GM21619 (cell line): ENCODE data around the gene RAB11FIP3.
"Not testable (repeated sequence)": the region's sequence is repeated elsewhere in the genome, so short reads cannot be mapped to it uniquely, and the experiment has no call there.

ENCODE experiments used
- ATAC-seq: cut with Tn5 transposase; IDR thresholded peaks from one replicate; pipeline ENCODE4 v1.9.1; 2021; ENCODE audit not compliant: unreplicated experiment

RAB11FIP3 gene

GRCh38 chr16:392450-393030 is 32.9 kb upstream of the RAB11FIP3 start:
- ATAC-seq, result no peak

GRCh38 chr16:396199-396598 is 29.2 kb upstream of the RAB11FIP3 start:
- no peak for ATAC-seq

GRCh38 chr16:396605-397004 is 28.8 kb upstream of the RAB11FIP3 start:
- ATAC-seq, result no peak

GRCh38 chr16:397135-397661 is 28.3 kb upstream of the RAB11FIP3 start, which contains the start of gene NME4:
NME4 (plus strand) TSS chr16:397199; CDS start chr16:397223, 24 bp downstream.
- no peak for ATAC-seq

GRCh38 chr16:397736-398332 is 27.6 kb upstream of the RAB11FIP3 start:
- ATAC-seq, result no peak

DNA sequence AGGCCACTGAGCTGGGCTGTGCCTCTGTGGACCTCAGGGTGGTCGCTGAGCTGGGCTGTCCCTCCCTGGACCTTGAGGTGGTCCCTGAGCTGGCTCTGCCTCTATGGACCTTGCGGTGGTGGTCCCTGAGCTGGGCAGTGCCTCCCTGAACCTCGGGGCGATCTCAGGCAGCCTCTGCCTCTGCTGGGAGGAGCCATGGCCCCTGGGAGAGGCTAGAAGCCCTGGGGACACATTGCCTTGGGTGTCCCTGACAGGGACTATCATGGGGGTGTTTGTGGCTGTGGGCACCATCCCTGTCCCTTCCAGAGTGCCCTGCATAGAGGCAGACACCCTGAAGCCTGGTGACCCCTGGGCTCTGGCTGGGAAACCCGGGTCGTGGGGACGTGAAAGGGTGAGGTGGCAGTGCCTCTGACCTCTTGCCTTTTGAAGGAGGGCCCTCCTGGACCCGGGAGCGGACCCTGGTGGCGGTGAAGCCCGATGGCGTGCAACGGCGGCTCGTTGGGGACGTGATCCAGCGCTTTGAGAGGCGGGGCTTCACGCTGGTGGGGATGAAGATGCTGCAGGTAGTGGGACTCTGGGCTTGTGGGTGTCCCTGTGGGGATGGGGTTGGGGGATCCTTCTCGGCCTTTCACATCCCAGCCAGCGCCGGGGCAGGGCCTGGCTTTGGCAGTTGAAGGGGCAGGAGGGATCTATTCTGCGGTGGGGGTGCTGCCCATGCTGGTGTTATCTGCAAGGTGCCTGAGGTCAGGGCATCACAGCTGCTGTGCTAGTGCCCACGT is 26.7 kb upstream of the RAB11FIP3 start:
- ATAC-seq, result no peak

GRCh38 chr16:399340-400019 is 26.0 kb upstream of the RAB11FIP3 start:
- no peak for ATAC-seq

DNA sequence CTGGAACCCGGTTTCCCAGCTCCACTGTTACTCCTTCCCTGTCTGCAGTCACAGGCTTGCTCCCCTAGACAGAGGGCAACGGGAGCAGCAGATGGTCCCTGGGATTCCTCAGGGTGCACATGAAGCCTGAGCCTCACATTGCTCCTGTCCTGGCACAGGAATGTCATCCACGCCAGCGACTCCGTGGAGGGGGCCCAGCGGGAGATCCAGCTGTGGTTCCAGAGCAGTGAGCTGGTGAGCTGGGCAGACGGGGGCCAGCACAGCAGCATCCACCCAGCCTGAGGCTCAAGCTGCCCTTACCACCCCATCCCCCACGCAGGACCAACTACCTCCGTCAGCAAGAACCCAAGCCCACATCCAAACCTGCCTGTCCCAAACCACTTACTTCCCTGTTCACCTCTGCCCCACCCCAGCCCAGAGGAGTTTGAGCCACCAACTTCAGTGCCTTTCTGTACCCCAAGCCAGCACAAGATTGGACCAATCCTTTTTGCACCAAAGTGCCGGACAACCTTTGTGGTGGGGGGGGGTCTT is 25.3 kb upstream of the RAB11FIP3 start:
- no peak for ATAC-seq

DNA sequence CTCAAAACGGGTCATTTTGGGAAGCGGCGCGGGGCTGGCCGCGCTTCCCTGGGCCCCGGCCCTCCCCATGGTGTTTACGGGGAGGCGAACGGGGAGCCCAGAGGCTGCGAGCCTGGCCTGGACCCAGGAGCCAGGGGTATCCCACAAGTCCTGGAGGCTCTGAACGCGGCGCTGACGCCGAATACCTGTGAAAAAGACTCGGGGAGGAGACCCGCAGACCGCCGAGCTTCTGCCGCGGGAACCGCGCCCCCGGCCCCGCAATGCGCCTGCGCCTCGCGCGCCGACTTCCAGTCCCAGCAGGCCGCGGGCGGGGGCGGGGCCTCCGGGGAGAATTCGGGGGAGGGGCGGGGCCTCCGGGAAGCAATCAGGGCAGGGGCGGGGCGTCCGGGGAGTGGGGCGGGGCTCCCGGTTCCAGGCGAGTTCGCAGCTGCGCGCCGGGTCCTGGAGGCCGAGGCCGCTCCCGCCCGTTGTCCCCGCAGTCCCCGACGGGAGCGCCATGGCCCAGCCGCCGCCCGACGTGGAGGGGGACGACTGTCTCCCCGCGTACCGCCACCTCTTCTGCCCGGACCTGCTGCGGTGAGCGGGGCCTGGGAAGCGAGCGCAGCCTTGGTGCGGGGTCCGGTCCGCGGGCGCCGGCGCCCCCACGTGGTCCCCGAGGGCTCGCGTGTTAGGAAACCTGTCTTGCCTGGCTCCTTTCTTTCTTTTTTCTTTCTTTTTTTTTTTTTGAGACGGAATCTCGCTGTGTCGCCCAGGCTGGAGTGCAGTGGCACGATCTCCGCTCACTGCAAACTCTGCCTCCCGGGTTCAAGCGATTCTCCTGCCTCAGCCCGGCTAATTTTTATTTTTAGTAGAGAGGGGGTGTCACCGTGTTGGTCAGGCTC is 23.7 kb upstream of the RAB11FIP3 start, which contains the start of gene DECR2:
Gene DECR2, plus strand, starts transcription at position 418 of the 881 bp plus-strand sequence. Its CDS starts 79 bp downstream, at position 497.
- ATAC-seq, result peak; percentile 51

GRCh38 chr16:404971-405486 is 20.4 kb upstream of the RAB11FIP3 start:
- ATAC-seq, result no peak

DNA sequence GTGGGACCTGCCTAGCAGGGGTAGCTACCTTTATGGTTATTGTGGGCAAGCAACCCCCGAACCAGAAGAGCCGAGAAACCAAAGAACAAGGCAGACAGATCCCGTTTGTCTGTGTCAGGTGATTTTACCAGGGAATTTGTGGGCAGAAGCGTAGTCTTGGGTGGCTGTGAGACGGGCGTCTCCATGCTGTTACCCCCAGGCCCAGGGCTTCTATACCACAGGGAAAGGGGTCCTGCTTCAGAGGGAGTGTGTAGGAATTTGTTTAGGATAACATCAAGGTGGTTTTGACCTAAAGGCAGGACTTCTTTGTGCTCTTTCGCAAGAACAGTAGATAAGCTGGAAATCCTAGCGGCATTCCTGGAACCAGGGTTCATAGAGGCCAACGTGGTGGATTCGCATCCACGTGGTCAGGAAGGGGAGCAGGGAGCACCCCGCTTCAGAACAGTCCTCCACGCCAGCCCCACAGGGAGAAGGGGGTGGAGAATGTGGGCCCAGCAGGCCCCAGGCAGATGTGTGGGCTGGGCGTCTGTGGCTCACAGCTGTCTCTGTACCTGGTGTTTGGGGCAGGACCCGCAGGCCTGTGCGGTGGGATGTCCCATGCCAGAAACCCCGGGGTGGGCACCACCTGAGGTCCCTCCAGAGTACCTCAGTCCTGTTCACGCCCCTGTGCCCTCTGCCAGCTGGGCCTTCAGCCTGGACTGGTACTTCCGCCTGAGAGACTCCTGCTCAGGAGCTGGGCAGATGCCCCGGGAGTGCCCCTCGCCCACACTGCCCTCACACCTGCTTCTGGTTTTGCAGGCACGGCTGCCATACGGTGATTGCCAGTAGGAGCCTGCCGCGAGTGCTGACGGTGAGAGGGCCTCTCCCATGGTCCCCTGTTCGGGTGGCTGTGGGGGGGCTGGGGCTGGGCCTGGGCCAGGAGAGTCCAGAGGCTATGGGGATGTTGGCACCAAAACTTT is 19.6 kb upstream of the RAB11FIP3 start:
- ATAC-seq, result no peak

- no peak for ATAC-seq
Observed at GRCh38 chr16:407253-407652, 18.2 kb upstream of the RAB11FIP3 start.

- no peak for ATAC-seq
Observed at GRCh38 chr16:410516-411178, 14.8 kb upstream of the RAB11FIP3 start.

- no peak for ATAC-seq
Observed at GRCh38 chr16:411576-412265, 13.7 kb upstream of the RAB11FIP3 start.

DNA sequence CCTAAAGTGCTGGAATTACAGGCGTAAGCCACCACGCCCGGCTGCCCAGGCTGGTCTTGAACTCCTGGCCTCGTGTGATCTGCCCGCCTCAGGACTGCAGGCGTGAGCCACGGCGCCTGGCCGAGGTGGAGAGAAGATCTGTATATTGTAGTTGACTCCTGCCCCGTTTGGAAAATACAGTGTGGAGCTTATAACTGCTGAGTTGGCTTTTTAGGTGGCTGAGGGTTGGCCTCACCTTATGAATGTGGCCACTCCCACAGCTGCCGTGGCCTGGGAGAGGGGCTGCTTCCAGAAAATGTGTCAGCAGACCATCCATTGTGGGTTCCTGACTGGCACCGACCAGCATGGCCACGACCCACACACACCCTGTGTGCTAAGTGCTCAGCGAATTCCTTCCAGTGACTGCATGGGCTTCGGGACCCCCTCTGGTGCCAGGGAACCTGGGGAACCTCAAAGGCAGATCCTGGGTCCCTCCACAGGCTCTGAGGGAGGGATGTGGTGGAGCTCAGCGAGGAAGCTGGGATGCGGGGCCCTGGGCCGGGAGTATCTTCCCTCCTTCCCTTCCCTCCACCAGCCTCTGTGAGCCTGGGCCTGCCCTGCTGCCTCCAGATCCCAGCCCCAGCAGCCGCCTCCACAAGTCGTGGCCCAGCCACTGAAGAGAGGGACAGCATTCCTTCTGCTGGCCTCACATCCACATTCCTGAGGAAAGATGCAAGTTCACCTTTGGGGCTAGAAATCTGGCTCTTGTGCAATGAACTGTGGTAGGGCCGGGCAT is 10.9 kb upstream of the RAB11FIP3 start:
- ATAC-seq, result no peak

DNA sequence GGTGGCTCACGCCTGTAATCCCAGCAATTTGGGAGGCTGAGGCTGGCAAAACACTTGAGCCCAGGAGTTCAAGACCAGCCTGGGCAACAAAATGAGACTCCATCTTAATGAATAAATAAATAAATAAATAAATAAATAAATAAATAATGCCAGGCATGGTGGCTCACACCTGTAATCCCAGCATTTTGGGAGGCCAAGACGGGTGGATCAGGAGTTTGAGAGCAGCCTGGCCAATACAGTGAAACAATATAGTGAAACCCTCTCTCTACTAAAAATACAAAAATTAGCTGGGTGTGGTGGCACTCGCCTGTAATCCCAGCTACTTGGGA is 10.3 kb upstream of the RAB11FIP3 start:
- ATAC-seq, result not testable (repeated sequence)

- not testable (repeated sequence) for ATAC-seq
Observed at GRCh38 chr16:422179-422578, 3.3 kb upstream of the RAB11FIP3 start.
